Medulla oblongata (tissue), 1 donor: ENCODE data around the gene CFAP54.
A peak's percentile ranks its signal among the peaks of the same experiment; 100 is the strongest.
"Not testable (repeated sequence)": the region's sequence is repeated elsewhere in the genome, so short reads cannot be mapped to it uniquely, and the experiment has no call there.

Experiments
- DNase-seq: peaks from one replicate; pipeline ENCODE4 v3.0.0-alpha.2; 2015; ENCODE audit errors: extremely low spot score

Gene CFAP54

GRCh38 chr12:96514328-96514727 is 25.0 kb downstream of the CFAP54 start:
- no peak for DNase-seq

GRCh38 chr12:96516472-96517430 is 27.4 kb downstream of the CFAP54 start:
- DNase-seq, result peak; percentile 80

GRCh38 chr12:96520767-96521166 is 31.4 kb downstream of the CFAP54 start:
- DNase-seq, result no peak

GRCh38 chr12:96521895-96522682 is 32.7 kb downstream of the CFAP54 start:
- no peak for DNase-seq

GRCh38 chr12:96522690-96523089 is 33.3 kb downstream of the CFAP54 start:
- DNase-seq, result no peak

- DNase-seq, result no peak
Observed at GRCh38 chr12:96526110-96526509, 36.7 kb downstream of the CFAP54 start.

- no peak for DNase-seq
Observed at GRCh38 chr12:96529912-96530311, 40.5 kb downstream of the CFAP54 start.

GRCh38 chr12:96534339-96534738 is 45.0 kb downstream of the CFAP54 start:
- DNase-seq, result no peak

GRCh38 chr12:96548384-96548783 is 59.0 kb downstream of the CFAP54 start:
- DNase-seq, result no peak

GRCh38 chr12:96549341-96549740 is 60.0 kb downstream of the CFAP54 start:
- DNase-seq, result no peak

- no peak for DNase-seq
Observed at GRCh38 chr12:96570579-96570978, 81.2 kb downstream of the CFAP54 start.

- DNase-seq, result no peak
Observed at GRCh38 chr12:96571101-96571862, 81.9 kb downstream of the CFAP54 start.

- peak; percentile 81 for DNase-seq
Observed at GRCh38 chr12:96578526-96579125, 89.2 kb downstream of the CFAP54 start.

- no peak for DNase-seq
Observed at GRCh38 chr12:96585977-96586376, 96.6 kb downstream of the CFAP54 start.

- no peak for DNase-seq
Observed at GRCh38 chr12:96587691-96588090, 98.3 kb downstream of the CFAP54 start.

GRCh38 chr12:96590970-96591369 is 101.6 kb downstream of the CFAP54 start:
- no peak for DNase-seq

- not testable (repeated sequence) for DNase-seq
Observed at GRCh38 chr12:96604374-96604773, 115.0 kb downstream of the CFAP54 start.

- DNase-seq, result no peak
Observed at GRCh38 chr12:96605684-96606083, 116.3 kb downstream of the CFAP54 start.

- no peak for DNase-seq
Observed at GRCh38 chr12:96606134-96606533, 116.8 kb downstream of the CFAP54 start.

- DNase-seq, result peak; percentile 61
Observed at GRCh38 chr12:96606644-96607043, 117.3 kb downstream of the CFAP54 start.

- DNase-seq, result no peak
Observed at GRCh38 chr12:96617178-96617577, 127.8 kb downstream of the CFAP54 start.
